GM12878 (cell line): ENCODE measurements around the gene SETBP1. TPM values are rescaled to one million over a fixed set of nuclear protein-coding genes. Genes with fewer than 3 reads are reported as not detected.

Source experiments
- ATAC-seq: fragments of 200-7000 bp; cut with Tn5 transposase; 3 replicates; pipeline ENCODE4 v1.9.1; 2020; ENCODE audit warnings: mild to moderate bottlenecking, moderate library complexity
- BruUV-seq: library from RNA; stranded (reverse); fragments of 400-500 nt; replicated peaks from 2 replicates; lab custom pipeline; 2021; lab: Mats Ljungman, UMichigan
- CTCF ChIA-PET: fragments of 300-600 bp; sonication (Branson Sonifier 250); formaldehyde crosslinking; extraction: SDS; loops from one replicate; lab custom pipeline; 2021; ENCODE audit warnings: inconsistent platforms; lab: Yijun Ruan, JAX
- POLR2A ChIA-PET: fragments of 350-600 bp; formaldehyde crosslinking; extraction: SDS; loops from one replicate; lab custom pipeline; 2021; ENCODE audit warnings: inconsistent platforms; lab: Charles Lee
- RAD21 ChIA-PET: fragments of 300-600 bp; sonication (Branson Sonifier 250); formaldehyde crosslinking; loops from one replicate; lab custom pipeline; 2023; ENCODE audit warnings: antibody characterized with exemption; ENCODE audit not compliant: unreplicated experiment; lab: Charles Lee
- SMC1A ChIA-PET: fragments of 300-600 bp; sonication (Branson Sonifier 250); formaldehyde crosslinking; loops from one replicate; lab custom pipeline; 2023; ENCODE audit not compliant: unreplicated experiment, uncharacterized antibody; lab: Charles Lee
- DNase-seq: peaks from one replicate; pipeline ENCODE4 v3.0.0-alpha.2; 2011; ENCODE audit warnings: low read depth, low spot score
- FAIRE-seq: peaks from 3 replicates; lab custom pipeline; 2011; peaks lifted over from hg19 to GRCh38; lab: Jason Lieb, UNC
- H2AFZ ChIP-seq: 2 replicates; pipeline ENCODE4 v1.6.0; 2011; ENCODE audit warnings: low read depth, low read length, control low read depth; ENCODE audit not compliant: control insufficient read depth
- H3K27ac ChIP-seq: 2 replicates; pipeline ENCODE4 v1.5.1; 2011; ENCODE audit warnings: control low read depth; ENCODE audit not compliant: control insufficient read depth, insufficient read depth
- H3K27me3 ChIP-seq, 2 experiments: replicated peaks in 1 of 2; 2 replicates each; pipeline versions ENCODE4 v1.6.0 to v1.6.1; 2011; ENCODE audit warnings: low read length in 1 of 2; ENCODE audit not compliant: control insufficient read depth in 2 of 2, insufficient read depth in 2 of 2
- H3K36me3 ChIP-seq, 2 experiments: 2 replicates each; pipeline ENCODE4 v1.5.1; 2011; ENCODE audit warnings: low read length in 1 of 2; ENCODE audit not compliant: control insufficient read depth in 2 of 2, insufficient read depth in 2 of 2
- H3K4me1 ChIP-seq: 2 replicates; pipeline ENCODE4 v1.6.1; 2011; ENCODE audit warnings: mild to moderate bottlenecking, low read length, moderate library complexity, mixed read lengths; ENCODE audit not compliant: control insufficient read depth, insufficient read depth
- H3K4me2 ChIP-seq: 2 replicates; pipeline ENCODE4 v1.6.0; 2011; ENCODE audit warnings: control low read depth; ENCODE audit not compliant: control insufficient read depth, insufficient read depth
- H3K4me3 ChIP-seq: fragments of 200-600 bp; sonication (generic); 2 replicates; pipeline ENCODE4 v1.5.1; 2016
- H3K79me2 ChIP-seq: 2 replicates; pipeline ENCODE4 v1.6.0; 2011; ENCODE audit warnings: low read length; ENCODE audit not compliant: control insufficient read depth, insufficient read depth
- H3K9ac ChIP-seq: 2 replicates; pipeline ENCODE4 v1.8.0; 2011; ENCODE audit warnings: low read length, control low read depth, mixed read lengths; ENCODE audit not compliant: control insufficient read depth, insufficient read depth
- H3K9me3 ChIP-seq: replicated peaks from 3 replicates; pipeline ENCODE4 v1.5.1; 2011; ENCODE audit warnings: mild to moderate bottlenecking, low read length; ENCODE audit not compliant: control insufficient read depth, insufficient read depth
- H4K20me1 ChIP-seq: 2 replicates; pipeline ENCODE4 v1.6.0; 2011; ENCODE audit not compliant: control insufficient read depth, insufficient read depth
- CHD4 ChIP-seq: fragments of 200-600 bp; sonication (generic); IDR thresholded peaks from 2 replicates; pipeline ENCODE4 v1.6.1; 2016; ENCODE audit warnings: mild to moderate bottlenecking
- CREM ChIP-seq: IDR thresholded peaks from 2 replicates; pipeline ENCODE4 v1.6.1; 2014; ENCODE audit warnings: antibody characterized with exemption, low read depth
- CTCF ChIP-seq, 3 experiments: IDR thresholded peaks in 2 of 3; conservative IDR thresholded peaks in 1 of 3; 2 replicates each; pipeline ENCODE4 v1.5.1; 2011; ENCODE audit warnings: low read depth in 3 of 3, low read length in 3 of 3, mild to moderate bottlenecking in 3 of 3, control low read depth in 2 of 3, moderate library complexity in 2 of 3, inconsistent platforms in 1 of 3, mixed read lengths in 1 of 3; ENCODE audit not compliant: control insufficient read depth in 2 of 3, insufficient read depth in 1 of 3; ENCODE audit errors: extremely low read depth in 1 of 3
- ETV6 ChIP-seq, 2 experiments: fragments of 450-650 bp in 1 of 2; IDR thresholded peaks in 1 of 2; conservative IDR thresholded peaks in 1 of 2; 2 replicates each; pipeline ENCODE4 v1.6.1; 2014; ENCODE audit warnings: antibody characterized with exemption in 1 of 2, borderline replicate concordance in 1 of 2, low read depth in 1 of 2, mild to moderate bottlenecking in 1 of 2, moderate library complexity in 1 of 2
- HDAC6 ChIP-seq: fragments of 200-600 bp; sonication (generic); IDR thresholded peaks from one replicate; pipeline ENCODE4 v1.8.0; 2017; ENCODE audit warnings: antibody characterized with exemption; ENCODE audit not compliant: unreplicated experiment
- IKZF2 ChIP-seq, 2 experiments: fragments of 450-650 bp; IDR thresholded peaks; 2 replicates each; pipeline ENCODE4 v1.6.1; 2017; ENCODE audit warnings: mild to moderate bottlenecking in 2 of 2, moderate library complexity in 2 of 2
- IRF3 ChIP-seq: fragments of 450-650 bp; IDR thresholded peaks from 2 replicates; pipeline ENCODE4 v1.6.1; 2014; ENCODE audit warnings: mild to moderate bottlenecking
- JUNB ChIP-seq: IDR thresholded peaks from 2 replicates; pipeline ENCODE4 v1.6.1; 2016; ENCODE audit warnings: antibody characterized with exemption, mild to moderate bottlenecking
- LARP7 ChIP-seq: fragments of 450-650 bp; IDR thresholded peaks from 2 replicates; pipeline ENCODE4 v1.6.1; 2017; ENCODE audit warnings: mild to moderate bottlenecking
- MYC ChIP-seq: IDR thresholded peaks from 2 replicates; pipeline ENCODE4 v1.6.1; 2011; ENCODE audit warnings: mild to moderate bottlenecking, low read length, moderate library complexity, inconsistent platforms; ENCODE audit not compliant: insufficient read depth, insufficient replicate concordance, insufficient read length, severe bottlenecking
- NFXL1 ChIP-seq: fragments of 450-650 bp; IDR thresholded peaks from 2 replicates; pipeline ENCODE4 v1.6.1; 2017; ENCODE audit warnings: antibody characterized with exemption, mild to moderate bottlenecking, borderline replicate concordance
- POU2F2 ChIP-seq: IDR thresholded peaks from 3 replicates; pipeline ENCODE4 v1.6.1; 2011; ENCODE audit warnings: low read depth, mild to moderate bottlenecking, low read length, borderline replicate concordance
- RAD51 ChIP-seq: fragments of 450-650 bp; IDR thresholded peaks from 2 replicates; pipeline ENCODE4 v1.6.1; 2016; ENCODE audit warnings: moderate library complexity, mild to moderate bottlenecking, inconsistent platforms
- RBBP5 ChIP-seq: fragments of 200-600 bp; sonication (generic); conservative IDR thresholded peaks from 2 replicates; pipeline ENCODE4 v1.6.1; 2016
- TCF12 ChIP-seq: IDR thresholded peaks from 2 replicates; pipeline ENCODE4 v1.6.1; 2011; ENCODE audit warnings: low read depth, mild to moderate bottlenecking, low read length
- TCF7 ChIP-seq: IDR thresholded peaks from 2 replicates; pipeline ENCODE4 v1.6.1; 2014; ENCODE audit warnings: antibody characterized with exemption, borderline replicate concordance
- ZBTB11 ChIP-seq: fragments of 450-650 bp; formaldehyde crosslinking; IDR thresholded peaks from 2 replicates; pipeline ENCODE4 v1.5.0; 2022; ENCODE audit warnings: mild to moderate bottlenecking, missing genetic modification characterization
- WGBS: methylation state at CpG from one replicate; pipeline ENCODE4 v1.1.6; 2016; ENCODE audit warnings: low lambda C conversion rate; ENCODE audit not compliant: insufficient replicate concordance, insufficient coverage; ENCODE audit errors: missing lambda C conversion rate; 5-methylcytosine and 5-hydroxymethylcytosine counted together
- in situ Hi-C: fragments of 300-500 bp; cut with MboI; formaldehyde crosslinking; loops from 9 replicates; pipeline ENCODE4 v1.14.3; 2018; ENCODE audit warnings: mixed read lengths
- intact Hi-C: fragments of 100-400 bp; cut with micrococcal nuclease; formaldehyde crosslinking; loops from one replicate; pipeline ENCODE4 v1.14.2; 2022; ENCODE audit not compliant: unreplicated experiment
- polyA plus RNA-seq, 11 experiments: library from polyadenylated mRNA; depleted of rRNA in 4 of 11; unstranded in 6 of 11; stranded (reverse) in 5 of 11; fragments of >200 nt; fragmentation: Nextera tagmentation in 4 of 11; fragmentation: Illumina TruSeq in 1 of 11; extraction: Ambion mirVana in 4 of 11; extraction: Trizol in 1 of 11; gene quantifications; 1 replicate in 1 of 11; 2 replicates in 10 of 11; pipeline versions ENCODE4 v1.2.1 to v1.2.3, GENCODE V29; 2011 to 2016; ENCODE audit warnings: inconsistent platforms in 2 of 11, missing spikeins in 2 of 11, low read depth in 1 of 11
- total RNA-seq, 4 experiments: library from RNA; depleted of rRNA in 3 of 4; stranded (reverse); fragments of >200 nt in 3 of 4; fragmentation: Illumina TruSeq in 1 of 4; extraction: Trizol in 1 of 4; gene quantifications; 2 replicates each; pipeline versions ENCODE4 v1.2.1 to v1.2.3, GENCODE V29; 2013 to 2021
- TF ChIP-seq, protein P1 (sequence below): IDR thresholded peaks from 2 replicates; pipeline ENCODE4 v1.6.1; 2012; ENCODE audit warnings: low read depth, low read length, improper control_type of control experiment

SETBP1 gene
- total and polyA plus RNA-seq, 10 of the 15 experiments (the other 5 are each of a cell fraction or from before 2014, with no cell fraction given) = 0.99 to 29.7 (median 8.3) TPM

DNA sequence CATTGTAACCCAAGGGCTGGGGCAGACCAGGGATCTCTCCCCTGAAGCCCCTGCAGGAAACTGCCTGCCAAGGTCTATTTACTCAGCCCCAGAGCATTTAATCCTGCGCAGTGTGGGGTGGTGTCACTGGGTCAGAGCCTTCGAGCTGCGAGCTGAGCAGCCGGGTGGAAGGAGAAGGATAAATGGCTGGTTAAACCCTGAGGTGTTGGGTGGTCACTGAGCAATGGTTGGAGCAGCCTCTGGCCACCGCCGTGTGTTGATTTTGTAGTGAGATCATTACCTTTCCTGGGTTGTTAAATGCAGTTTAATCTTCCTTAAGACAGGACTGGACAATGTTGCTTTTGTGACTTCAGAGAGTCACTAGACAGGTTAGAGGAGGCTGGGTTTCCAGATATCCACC lies 98.1 kb downstream of the SETBP1 start:
- FAIRE-seq = no peak
- ATAC-seq = no peak
- in situ Hi-C loops = no loop called here
- H3K9me3 ChIP-seq = no peaks in the 10 kb centered on the region
- no peaks in the 10 kb centered on the region; a peak in 2 of 4 replicates for H3K36me3 ChIP-seq
- H3K4me2 ChIP-seq = no peak overlapping the region
- ChIA-PET RAD21 (interaction anchor here (1.5 kb wide), 1 partner anchor 19 kb away, joined by 3 read pairs; no protein-coding TSS in a partner anchor), SMC1A (interaction anchor here (0.9 to 3.3 kb wide), 5 partner anchors 11 to 84 kb away, joined by 3 to 12 read pairs (median 3); no protein-coding TSS in a partner anchor), CTCF (interaction anchor here (2.1 kb wide), 1 partner anchor 15 kb away, joined by 7 read pairs; no protein-coding TSS in a partner anchor), POLR2A (no interaction called here)
- H2AFZ ChIP-seq = no peak overlapping the region
- no peaks in the 10 kb centered on the region for H3K4me1 ChIP-seq
- no peak for DNase-seq
- BruUV-seq = no TSS peak
- H4K20me1 ChIP-seq = no peaks in the 10 kb centered on the region
- no peak overlapping the region for H3K4me3 ChIP-seq
- intact Hi-C loops = no loop called here
- H3K27ac ChIP-seq = no peak overlapping the region
- no peaks in the 10 kb centered on the region for H3K27me3 ChIP-seq
- 75% methylated on average over 6 of the region's 6 CpGs for WGBS
- H3K9ac ChIP-seq = no peak overlapping the region; the same call in 1 of the 2 replicates
- no peaks in the 10 kb centered on the region for H3K79me2 ChIP-seq
- TF ChIP-seq MYC (no peak), JUNB (no peak), RAD51 (no peak), IRF3 (no peak), ETV6 (conservative IDR thresholded peaks at IDR 0.05 in 1 of 2, IDR thresholded peaks at IDR 0.05 in 1 of 2; ENCODE audit: borderline replicate concordance in 1 of 2, low read depth in 1 of 2) (no peak), CHD4 (no peak), POU2F2 (no peak), ZBTB11 (CRISPR knock-in tag) (no peak), NFXL1 (no peak), HDAC6 (no peak), CREM (no peak), RBBP5 (no peak), TCF7 (no peak), CTCF (IDR thresholded peaks at IDR 0.05 in 2 of 3, conservative IDR thresholded peaks at IDR 0.05 in 1 of 3; ENCODE audit: control insufficient read depth in 2 of 3, extremely low read depth in 1 of 3, insufficient read depth in 1 of 3, low read depth in 3 of 3, low read length in 3 of 3) (no peak), LARP7 (no peak), IKZF2 (IDR thresholded peaks at IDR 0.05) (no peak), TCF12 (no peak)
- TF ChIP-seq, protein P1, sequence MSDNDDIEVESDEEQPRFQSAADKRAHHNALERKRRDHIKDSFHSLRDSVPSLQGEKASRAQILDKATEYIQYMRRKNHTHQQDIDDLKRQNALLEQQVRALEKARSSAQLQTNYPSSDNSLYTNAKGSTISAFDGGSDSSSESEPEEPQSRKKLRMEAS = no peak
